ENCODE results near the gene ADGRB2.

- no peak for TF ChIP-seq CTCF (conservative IDR thresholded peaks at IDR 0.05; ENCODE audit: low read depth, low read length)
- TF ChIP-seq EZH2phosphoT487 (IDR thresholded peaks at IDR 0.05; ENCODE audit: borderline replicate concordance, low read length) = no peak
These were observed 26.0 kb upstream of the ADGRB2 start for GRCh38 chr1:31790140-31790539.
